GM12875 (cell line): ENCODE results near the gene TRIM17.

Experiments used
- H3K4me3 ChIP-seq: one replicate; pipeline ENCODE4 v1.5.1; 2011; ENCODE audit warnings: low read depth, low read length, control low read depth
- TF ChIP-seq, protein P1 (sequence below): IDR thresholded peaks from 2 replicates; pipeline ENCODE4 v1.5.1; 2011; ENCODE audit warnings: low read depth, mild to moderate bottlenecking, control low read depth, inconsistent platforms, low read length, moderate library complexity, borderline replicate concordance; ENCODE audit not compliant: insufficient read depth

TRIM17 gene

DNA sequence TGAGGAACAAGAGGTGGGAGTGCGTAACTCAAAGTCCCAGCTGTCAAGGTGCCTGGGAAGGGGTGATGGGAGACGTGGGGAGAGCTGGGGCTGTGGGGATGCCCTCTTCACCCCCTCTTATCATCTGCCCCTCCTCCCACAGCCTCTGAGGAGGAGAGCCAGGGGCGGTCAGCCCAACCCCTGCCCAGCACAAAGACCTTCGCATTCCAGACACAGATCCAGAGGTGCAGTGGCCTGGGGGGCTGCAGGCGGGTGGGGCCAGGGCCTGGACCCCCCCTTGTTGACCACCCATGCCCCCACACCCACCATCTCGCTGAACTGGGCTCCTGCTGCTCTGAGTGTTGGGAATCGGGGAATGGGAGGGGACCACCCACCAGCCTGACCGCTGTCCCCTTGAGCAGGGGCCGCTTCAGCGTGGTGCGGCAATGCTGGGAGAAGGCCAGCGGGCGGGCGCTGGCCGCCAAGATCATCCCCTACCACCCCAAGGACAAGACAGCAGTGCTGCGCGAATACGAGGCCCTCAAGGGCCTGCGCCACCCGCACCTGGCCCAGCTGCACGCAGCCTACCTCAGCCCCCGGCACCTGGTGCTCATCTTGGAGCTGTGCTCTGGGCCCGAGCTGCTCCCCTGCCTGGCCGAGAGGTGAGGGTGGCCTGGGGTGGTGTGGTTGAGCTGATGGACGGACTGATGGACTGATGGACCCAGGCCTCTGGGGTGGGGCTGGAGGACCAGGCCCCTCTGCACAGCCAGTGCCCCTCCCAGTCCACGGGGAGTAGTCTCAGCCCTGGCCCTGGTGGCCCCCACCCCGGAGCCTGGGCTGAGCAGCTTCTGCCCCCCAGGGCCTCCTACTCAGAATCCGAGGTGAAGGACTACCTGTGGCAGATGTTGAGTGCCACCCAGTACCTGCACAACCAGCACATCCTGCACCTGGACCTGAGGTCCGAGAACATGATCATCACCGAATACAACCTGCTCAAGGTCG is 39.7 kb downstream of the TRIM17 start:
- TF ChIP-seq, protein P1, sequence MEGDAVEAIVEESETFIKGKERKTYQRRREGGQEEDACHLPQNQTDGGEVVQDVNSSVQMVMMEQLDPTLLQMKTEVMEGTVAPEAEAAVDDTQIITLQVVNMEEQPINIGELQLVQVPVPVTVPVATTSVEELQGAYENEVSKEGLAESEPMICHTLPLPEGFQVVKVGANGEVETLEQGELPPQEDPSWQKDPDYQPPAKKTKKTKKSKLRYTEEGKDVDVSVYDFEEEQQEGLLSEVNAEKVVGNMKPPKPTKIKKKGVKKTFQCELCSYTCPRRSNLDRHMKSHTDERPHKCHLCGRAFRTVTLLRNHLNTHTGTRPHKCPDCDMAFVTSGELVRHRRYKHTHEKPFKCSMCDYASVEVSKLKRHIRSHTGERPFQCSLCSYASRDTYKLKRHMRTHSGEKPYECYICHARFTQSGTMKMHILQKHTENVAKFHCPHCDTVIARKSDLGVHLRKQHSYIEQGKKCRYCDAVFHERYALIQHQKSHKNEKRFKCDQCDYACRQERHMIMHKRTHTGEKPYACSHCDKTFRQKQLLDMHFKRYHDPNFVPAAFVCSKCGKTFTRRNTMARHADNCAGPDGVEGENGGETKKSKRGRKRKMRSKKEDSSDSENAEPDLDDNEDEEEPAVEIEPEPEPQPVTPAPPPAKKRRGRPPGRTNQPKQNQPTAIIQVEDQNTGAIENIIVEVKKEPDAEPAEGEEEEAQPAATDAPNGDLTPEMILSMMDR = no peak
- H3K4me3 ChIP-seq = no peak overlapping the region

DNA sequence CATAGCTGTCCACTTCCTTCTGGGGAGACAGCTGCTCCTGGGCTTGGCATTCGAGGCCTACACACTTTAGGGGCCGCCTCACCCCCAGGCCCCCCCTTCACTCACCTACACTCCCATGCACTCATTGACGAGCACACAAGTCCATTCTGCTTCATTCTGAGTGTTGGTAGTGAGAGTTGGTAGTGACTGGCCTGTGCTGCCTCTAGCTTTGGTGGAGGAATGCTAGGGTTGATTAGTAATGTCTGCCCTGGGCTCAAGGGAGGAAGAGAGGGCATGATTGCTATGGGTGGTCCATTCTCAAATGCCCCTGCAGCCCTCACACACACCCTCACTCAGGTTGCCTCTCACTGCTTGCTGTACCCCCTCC is 40.4 kb downstream of the TRIM17 start:
- TF ChIP-seq, protein P1 = no peak
- H3K4me3 ChIP-seq = no peak overlapping the region

DNA sequence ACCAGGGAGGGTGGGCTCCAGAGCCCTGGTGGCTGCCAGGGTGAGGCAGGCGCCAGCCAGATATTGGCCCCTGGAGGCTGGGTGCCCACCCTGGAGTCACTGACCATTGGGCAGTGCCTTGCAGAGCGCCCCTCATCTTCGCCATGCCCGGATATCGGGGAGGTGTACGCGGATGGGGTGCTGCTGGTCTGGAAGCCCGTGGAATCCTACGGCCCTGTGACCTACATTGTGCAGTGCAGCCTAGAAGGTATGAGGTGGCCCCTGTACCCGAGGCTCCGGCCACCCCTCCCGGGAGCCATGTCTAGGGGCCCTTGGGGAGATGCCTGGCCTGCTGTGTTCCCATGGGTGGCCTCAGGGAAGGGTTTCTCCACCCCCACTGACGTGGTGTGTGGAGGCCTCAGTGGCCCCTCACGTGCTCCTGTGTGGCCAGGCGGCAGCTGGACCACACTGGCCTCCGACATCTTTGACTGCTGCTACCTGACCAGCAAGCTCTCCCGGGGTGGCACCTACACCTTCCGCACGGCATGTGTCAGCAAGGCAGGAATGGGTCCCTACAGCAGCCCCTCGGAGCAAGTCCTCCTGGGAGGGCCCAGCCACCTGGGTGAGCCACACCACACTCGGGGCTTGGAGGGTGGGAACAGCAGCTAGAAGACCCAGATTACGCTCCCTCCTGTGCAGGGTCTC is 40.9 kb downstream of the TRIM17 start:
- TF ChIP-seq, protein P1 = no peak
- H3K4me3 ChIP-seq = no peak overlapping the region

DNA sequence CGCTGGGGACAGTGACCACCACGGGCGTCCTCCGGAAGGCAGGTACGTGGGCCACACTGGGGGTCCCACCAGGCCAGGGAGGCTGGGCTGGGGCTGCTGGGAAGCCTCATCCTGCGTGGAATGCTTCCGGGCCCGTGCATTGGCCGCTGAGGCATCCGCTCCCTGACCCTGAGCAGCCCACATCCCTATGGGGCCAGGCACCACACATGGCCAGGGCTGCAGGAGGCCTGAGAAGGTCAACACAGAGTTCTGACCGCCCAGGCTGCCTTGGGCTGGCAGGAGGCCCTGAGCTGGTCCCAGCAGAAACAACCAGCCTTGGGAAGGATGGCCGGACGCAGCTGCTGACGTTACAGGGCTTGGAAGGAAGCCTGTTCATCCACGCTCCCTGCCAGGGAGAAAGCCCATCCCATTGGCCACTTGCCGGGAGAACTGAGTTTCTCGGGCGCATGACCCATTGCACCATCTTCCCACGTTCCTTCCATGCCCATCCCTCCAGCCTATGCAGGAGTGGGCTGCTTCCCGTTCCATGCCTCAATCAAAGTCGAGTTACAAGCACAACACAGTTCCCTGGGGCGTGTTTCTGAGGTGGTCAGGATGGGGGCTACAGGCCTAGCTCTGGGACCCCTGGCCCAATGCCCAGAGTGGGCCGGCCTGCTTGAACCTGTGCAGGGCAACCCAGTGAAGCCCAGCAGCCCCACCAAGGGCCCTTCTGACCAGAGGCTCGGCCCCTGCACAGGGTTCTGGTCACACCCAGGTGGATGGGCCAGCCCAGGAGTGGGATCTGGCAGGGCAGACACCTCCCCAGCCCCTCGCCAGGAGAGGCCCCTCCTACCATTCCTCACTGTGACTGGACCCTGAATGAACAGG is 41.7 kb downstream of the TRIM17 start:
- TF ChIP-seq, protein P1 = no peak
- no peak overlapping the region for H3K4me3 ChIP-seq

DNA sequence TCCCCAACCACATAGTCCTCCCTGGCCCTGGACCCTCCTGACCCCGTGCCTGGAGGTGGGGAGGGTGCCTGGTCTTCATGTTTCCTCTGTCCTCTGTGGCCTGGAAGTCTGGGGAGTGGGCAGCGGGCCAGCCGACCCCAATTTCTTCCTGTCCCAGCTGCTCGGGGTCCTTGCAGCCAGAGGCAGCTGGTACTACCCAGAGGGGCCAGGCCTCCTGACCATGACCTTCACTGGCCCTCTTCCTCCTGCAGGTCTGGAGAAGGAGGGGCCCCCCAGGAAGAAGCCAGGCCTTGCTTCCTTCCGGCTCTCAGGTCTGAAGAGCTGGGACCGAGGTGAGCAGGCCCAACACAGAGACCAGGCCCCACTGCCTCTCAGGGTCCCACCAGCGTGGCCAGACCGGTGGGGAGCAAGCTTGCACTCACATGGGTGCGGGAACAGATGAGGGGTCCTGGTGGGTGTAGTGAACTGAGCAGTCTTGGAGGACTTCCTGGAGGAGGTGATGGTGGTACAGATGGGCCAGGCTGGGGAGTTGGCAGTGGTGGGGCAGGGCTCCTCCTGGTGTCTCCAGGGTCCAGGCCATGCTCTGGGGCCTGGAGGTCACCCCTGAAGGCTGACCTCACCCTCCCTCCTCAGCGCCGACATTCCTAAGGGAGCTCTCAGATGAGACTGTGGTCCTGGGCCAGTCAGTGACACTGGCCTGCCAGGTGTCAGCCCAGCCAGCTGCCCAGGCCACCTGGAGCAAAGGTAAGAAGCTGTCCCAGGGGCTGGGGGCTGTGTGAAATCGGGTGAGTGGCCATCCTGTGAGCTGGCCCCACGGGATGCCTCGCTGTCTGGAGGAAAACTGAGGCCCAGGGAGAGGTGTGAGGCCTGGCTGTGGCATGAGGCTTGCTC is 42.7 kb downstream of the TRIM17 start:
- TF ChIP-seq, protein P1 = no peak

More for the DNA sequence above, 42.7 kb downstream of the TRIM17 start:
- H3K4me3 ChIP-seq = no peak overlapping the region
